Endothelial cell of umbilical vein (primary cell): Measurements from ENCODE around the gene SEC14L1. TPM values are rescaled to one million over a fixed set of nuclear protein-coding genes. Genes with fewer than 3 reads are reported as not detected.

Experiments used
- BruUV-seq: library from RNA; stranded (reverse); fragments of 400-500 nt; replicated peaks from 2 replicates; lab custom pipeline; 2021; lab: Mats Ljungman, UMichigan
- CTCF ChIA-PET: fragments of 300-600, 350-600 bp; sonication (Branson Sonifier 250); formaldehyde crosslinking; loops from one replicate; lab custom pipeline; 2021; ENCODE audit warnings: antibody characterized with exemption, inconsistent platforms; lab: Charles Lee
- POLR2A ChIA-PET: fragments of 300-600, 350-600 bp; sonication (Branson Sonifier 250); formaldehyde crosslinking; loops from one replicate; lab custom pipeline; 2021; ENCODE audit warnings: antibody characterized with exemption, inconsistent platforms; lab: Charles Lee
- DNase-seq: peaks from one replicate; pipeline ENCODE4 v3.0.0-alpha.2; 2011; ENCODE audit warnings: low read depth, low spot score
- FAIRE-seq: peaks from 2 replicates; lab custom pipeline; 2011; peaks lifted over from hg19 to GRCh38; lab: Jason Lieb, UNC
- H2AFZ ChIP-seq: 2 replicates; pipeline ENCODE4 v1.6.0; 2012; ENCODE audit warnings: low read depth, low read length, control low read depth, inconsistent platforms
- H3K27ac ChIP-seq: 2 replicates; pipeline ENCODE4 v1.5.1; 2011; ENCODE audit warnings: low read depth, mild to moderate bottlenecking, control low read depth, low read length, moderate library complexity; ENCODE audit not compliant: insufficient read depth
- H3K27me3 ChIP-seq, 2 experiments: 2 replicates each; pipeline versions ENCODE4 v1.6.0 to v1.6.1; 2011; ENCODE audit warnings: low read length in 2 of 2, mixed read lengths in 1 of 2; ENCODE audit not compliant: control insufficient read depth in 2 of 2, insufficient read depth in 2 of 2
- H3K36me3 ChIP-seq, 2 experiments: 2 replicates in 1 of 2; 3 replicates in 1 of 2; pipeline ENCODE4 v1.5.1; 2011; ENCODE audit warnings: low read length in 2 of 2, mild to moderate bottlenecking in 1 of 2, moderate library complexity in 1 of 2; ENCODE audit not compliant: control insufficient read depth in 2 of 2, insufficient read depth in 2 of 2; ENCODE audit errors: extremely low read depth in 1 of 2
- H3K4me1 ChIP-seq: 3 replicates; pipeline ENCODE4 v1.5.1; 2011; ENCODE audit warnings: mild to moderate bottlenecking, low read length; ENCODE audit not compliant: control insufficient read depth, insufficient read depth; ENCODE audit errors: extremely low read depth
- H3K4me2 ChIP-seq: 2 replicates; pipeline ENCODE4 v1.6.1; 2011; ENCODE audit warnings: low read length, control low read depth, mixed read lengths; ENCODE audit not compliant: insufficient read depth
- H3K4me3 ChIP-seq, 3 experiments: fragments of 200-600 bp in 1 of 3; sonication (generic), shearing (Covaris generic) in 1 of 3; replicated peaks in 1 of 3; 2 replicates each; pipeline ENCODE4 v1.5.1; 2011 to 2016; ENCODE audit warnings: control low read depth in 3 of 3, low read length in 3 of 3, mild to moderate bottlenecking in 2 of 3, inconsistent platforms in 1 of 3, low read depth in 1 of 3, moderate library complexity in 1 of 3; ENCODE audit not compliant: insufficient read depth in 1 of 3
- H3K79me2 ChIP-seq: 2 replicates; pipeline ENCODE4 v1.6.0; 2012; ENCODE audit warnings: low read length, inconsistent platforms; ENCODE audit not compliant: control insufficient read depth, insufficient read depth
- H3K9ac ChIP-seq: replicated peaks from 2 replicates; pipeline ENCODE3; 2011; ENCODE audit warnings: low read length, control low read depth; ENCODE audit not compliant: insufficient read depth; ENCODE audit errors: extremely low read depth
- H3K9me1 ChIP-seq: replicated peaks from 3 replicates; pipeline ENCODE4 v1.6.0; 2011; ENCODE audit warnings: mild to moderate bottlenecking, low read length; ENCODE audit not compliant: control insufficient read depth, insufficient read depth; ENCODE audit errors: extremely low read depth
- H3K9me3 ChIP-seq: replicated peaks from 2 replicates; pipeline ENCODE4 v1.5.1; 2012; ENCODE audit warnings: low read length, inconsistent platforms; ENCODE audit not compliant: control insufficient read depth, insufficient read depth
- H4K20me1 ChIP-seq: replicated peaks from 2 replicates; pipeline ENCODE3; 2011; ENCODE audit warnings: mild to moderate bottlenecking, low read length; ENCODE audit not compliant: control insufficient read depth, insufficient read depth; ENCODE audit errors: extremely low read depth
- EZH2 ChIP-seq: IDR thresholded peaks from 2 replicates; pipeline ENCODE4 v1.6.1; 2012; ENCODE audit warnings: borderline replicate concordance, low read depth, mild to moderate bottlenecking, moderate library complexity, low read length, inconsistent platforms; ENCODE audit not compliant: severe bottlenecking
- FOS ChIP-seq: IDR thresholded peaks from 2 replicates; pipeline ENCODE4 v1.6.1; 2011; ENCODE audit warnings: mild to moderate bottlenecking, low read length, moderate library complexity, borderline replicate concordance; ENCODE audit not compliant: insufficient read depth
- JUN ChIP-seq: IDR thresholded peaks from 2 replicates; pipeline ENCODE4 v1.6.1; 2011; ENCODE audit warnings: borderline replicate concordance, low read depth; ENCODE audit not compliant: insufficient read length, insufficient read depth
- MYC ChIP-seq: IDR thresholded peaks from one replicate; pipeline ENCODE4 v1.6.1; 2011; ENCODE audit warnings: mild to moderate bottlenecking, low read depth, low read length
- dilution Hi-C: fragments of 300-500 bp; cut with MboI; formaldehyde crosslinking; loops from one replicate; pipeline ENCODE4 v1.15.0; 2019; ENCODE audit warnings: low sequenced_read_pairs; ENCODE audit not compliant: extremely low pct_ligation_motif_present
- intact Hi-C: fragments of 100-400 bp; cut with micrococcal nuclease; formaldehyde crosslinking; loops from one replicate; pipeline ENCODE4 v1.10.0; 2022
- polyA plus RNA-seq, 4 experiments: library from polyadenylated mRNA; depleted of rRNA in 3 of 4; stranded (reverse) in 3 of 4; unstranded in 1 of 4; fragments of >200 nt; gene quantifications; 2 replicates each; pipeline versions ENCODE4 v1.2.1 to v1.2.3, GENCODE V29; 2011 to 2012; ENCODE audit warnings: missing spikeins in 1 of 4
- total RNA-seq: library from RNA; stranded (reverse); gene quantifications from 2 replicates; pipeline ENCODE4 v1.2.3, GENCODE V29; 2021
- TF ChIP-seq, protein P1 (sequence below), 2 donors: IDR thresholded peaks; 1 replicate in 1 of 2; 2 replicates in 1 of 2; pipeline ENCODE4 v1.5.1; 2011; ENCODE audit warnings: low read length in 2 of 2, mild to moderate bottlenecking in 2 of 2, moderate library complexity in 2 of 2, control low read depth in 1 of 2, inconsistent platforms in 1 of 2, low read depth in 1 of 2; ENCODE audit not compliant: insufficient read depth in 1 of 2; ENCODE audit errors: extremely low read depth in 1 of 2
- TF ChIP-seq, protein P2 (sequence below): IDR thresholded peaks from 2 replicates; pipeline ENCODE4 v1.6.1; 2011; ENCODE audit not compliant: insufficient read depth, insufficient read length

Gene SEC14L1
- total and polyA plus RNA-seq, 2 donors (not counting 3 experiments of a cell fraction or from before 2014, with no cell fraction given) = 215 to 631 TPM

DNA sequence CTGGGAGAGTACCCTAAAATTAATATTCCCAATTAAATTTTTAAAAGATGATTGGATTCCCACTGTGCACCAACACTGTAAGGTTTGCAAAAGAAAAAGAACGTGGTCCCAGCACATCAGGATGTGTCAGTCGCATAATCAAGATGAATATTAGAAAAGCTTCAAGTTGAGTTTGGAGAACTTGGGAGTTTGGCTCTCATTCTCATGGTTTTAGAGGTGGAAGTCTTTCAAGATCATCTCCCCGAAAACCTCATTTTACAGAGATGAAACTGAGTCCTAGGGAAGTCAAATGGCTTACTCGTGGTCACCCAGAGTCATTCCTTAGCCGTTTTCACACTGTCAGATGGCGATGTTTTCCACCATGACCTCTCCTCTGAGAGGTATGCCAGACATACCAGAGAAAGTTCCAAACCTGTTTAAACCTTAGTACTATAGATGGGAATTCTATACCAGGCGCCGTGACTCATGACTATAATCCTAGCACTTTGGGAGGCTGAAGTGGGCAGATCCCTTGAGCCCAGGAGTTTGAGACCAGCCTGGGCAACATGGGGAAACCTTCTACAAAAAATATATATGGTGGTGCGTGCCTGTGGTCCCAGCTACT, 1.2 kb downstream of the SEC14L1 start:
- no peaks in the 10 kb centered on the region for H4K20me1 ChIP-seq
- TSS peak; percentile 9 for BruUV-seq
- dilution Hi-C loops = no loop called here
- no peaks in the 10 kb centered on the region for H3K9me3 ChIP-seq
- ChIA-PET POLR2A (interaction anchor here (3.9 to 4.0 kb wide), 2 partner anchors 17 to 32 kb away, joined by 13 to 44 read pairs; no protein-coding TSS in a partner anchor), CTCF (interaction anchor here (1.0 to 4.2 kb wide), 10 partner anchors 10 to 64 kb away, joined by 3 to 28 read pairs (median 6); no protein-coding TSS in a partner anchor)
- H3K27me3 ChIP-seq = no peaks in the 10 kb centered on the region
- H3K79me2 ChIP-seq = peaks cover 60% of the 10 kb centered on the region
- H3K9me1 ChIP-seq = no peaks in the 10 kb centered on the region
- peak overlapping the region; percentile 100 for H3K9ac ChIP-seq
- peak; percentile 19 for TF ChIP-seq FOS
- TF ChIP-seq JUN = no peak
- TF ChIP-seq MYC = no peak
- TF ChIP-seq EZH2 = no peak
- intact Hi-C loops = no loop called here
- peak overlapping the region; percentile 97 for H3K27ac ChIP-seq
- peak; percentile 15 for FAIRE-seq
- peaks cover 15 to 29% of the 10 kb centered on the region in 2 experiments for H3K36me3 ChIP-seq
- peak overlapping the region; percentile 99 for H3K4me2 ChIP-seq
- peak overlapping the region; percentile 68 to 96 (median 74) for H3K4me3 ChIP-seq
- H3K4me1 ChIP-seq = peaks cover 63% of the 10 kb centered on the region
- H2AFZ ChIP-seq = no peak overlapping the region
- DNase-seq = no peak

DNA sequence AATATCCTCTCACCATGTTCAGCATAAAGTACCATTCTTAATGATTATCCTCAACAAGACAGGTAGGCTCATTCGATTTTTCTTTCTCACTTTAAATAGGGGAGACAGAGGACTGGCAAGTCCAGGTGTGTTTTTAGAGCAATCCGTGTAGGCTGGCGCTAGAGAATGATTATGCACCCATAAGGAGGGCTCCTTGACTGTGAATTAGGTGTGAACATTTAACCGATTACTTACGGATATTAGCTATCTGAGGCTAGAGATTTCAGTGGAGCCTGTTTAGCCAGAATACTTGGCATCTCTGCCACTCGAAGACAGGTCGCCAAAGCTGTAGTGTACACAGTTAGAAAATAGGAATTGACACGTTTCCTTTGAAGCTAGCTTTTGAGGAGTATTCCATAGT, 1.9 kb downstream of the SEC14L1 start:
- Histone ChIP-seq H3K4me3 (peak overlapping the region; percentile 68 to 96 (median 74)), H3K9ac (peak overlapping the region; percentile 100), H3K27ac (peak overlapping the region; percentile 97), H3K9me3 (no peaks in the 10 kb centered on the region), H3K27me3 (no peaks in the 10 kb centered on the region), H2AFZ (no peak overlapping the region), H3K4me2 (peak overlapping the region; percentile 99), H3K9me1 (no peaks in the 10 kb centered on the region), H3K79me2 (peaks cover 67% of the 10 kb centered on the region), H4K20me1 (no peaks in the 10 kb centered on the region), H3K4me1 (peaks cover 67% of the 10 kb centered on the region), H3K36me3 (peaks cover 18 to 37% of the 10 kb centered on the region in 2 experiments)
- POLR2A ChIA-PET = interaction anchor here (0.6 to 4.0 kb wide), 4 partner anchors 18 to 64 kb away, joined by 3 to 44 read pairs (median 8); no protein-coding TSS in a partner anchor
- dilution Hi-C loops = no loop called here
- FAIRE-seq = peak; percentile 60
- CTCF ChIA-PET = interaction anchor here (1.0 to 4.2 kb wide), 6 partner anchors 9 to 64 kb away, joined by 3 to 28 read pairs (median 10); no protein-coding TSS in a partner anchor
- no peak for DNase-seq
- intact Hi-C loops = no loop called here
- no TSS peak for BruUV-seq
- TF ChIP-seq FOS (no peak), JUN (no peak), EZH2 (no peak)
- TF ChIP-seq, protein P1, sequence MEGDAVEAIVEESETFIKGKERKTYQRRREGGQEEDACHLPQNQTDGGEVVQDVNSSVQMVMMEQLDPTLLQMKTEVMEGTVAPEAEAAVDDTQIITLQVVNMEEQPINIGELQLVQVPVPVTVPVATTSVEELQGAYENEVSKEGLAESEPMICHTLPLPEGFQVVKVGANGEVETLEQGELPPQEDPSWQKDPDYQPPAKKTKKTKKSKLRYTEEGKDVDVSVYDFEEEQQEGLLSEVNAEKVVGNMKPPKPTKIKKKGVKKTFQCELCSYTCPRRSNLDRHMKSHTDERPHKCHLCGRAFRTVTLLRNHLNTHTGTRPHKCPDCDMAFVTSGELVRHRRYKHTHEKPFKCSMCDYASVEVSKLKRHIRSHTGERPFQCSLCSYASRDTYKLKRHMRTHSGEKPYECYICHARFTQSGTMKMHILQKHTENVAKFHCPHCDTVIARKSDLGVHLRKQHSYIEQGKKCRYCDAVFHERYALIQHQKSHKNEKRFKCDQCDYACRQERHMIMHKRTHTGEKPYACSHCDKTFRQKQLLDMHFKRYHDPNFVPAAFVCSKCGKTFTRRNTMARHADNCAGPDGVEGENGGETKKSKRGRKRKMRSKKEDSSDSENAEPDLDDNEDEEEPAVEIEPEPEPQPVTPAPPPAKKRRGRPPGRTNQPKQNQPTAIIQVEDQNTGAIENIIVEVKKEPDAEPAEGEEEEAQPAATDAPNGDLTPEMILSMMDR (IDR thresholded peaks at IDR 0.05; ENCODE audit: extremely low read depth in 1 of 2, insufficient read depth in 1 of 2, low read depth in 1 of 2, low read length in 2 of 2) = no peak
- TF ChIP-seq, protein P2, sequence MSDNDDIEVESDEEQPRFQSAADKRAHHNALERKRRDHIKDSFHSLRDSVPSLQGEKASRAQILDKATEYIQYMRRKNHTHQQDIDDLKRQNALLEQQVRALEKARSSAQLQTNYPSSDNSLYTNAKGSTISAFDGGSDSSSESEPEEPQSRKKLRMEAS = no peak
